B cell (primary cell): ENCODE measurements around the gene NES. TPM values are rescaled to one million over a fixed set of nuclear protein-coding genes. Genes with fewer than 3 reads are reported as not detected.

ENCODE experiments used
- ATAC-seq: fragments of 200-7000 bp; cut with Tn5 transposase; one replicate; pipeline ENCODE4 v1.10.0; 2021; ENCODE audit warnings: low read depth, mild to moderate bottlenecking, moderate number of reproducible peaks, moderate library complexity
- CTCF ChIA-PET: fragments of 350-600 bp; sonication (Branson Sonifier 250); formaldehyde crosslinking; loops from one replicate; lab custom pipeline; 2021; ENCODE audit warnings: antibody characterized with exemption, inconsistent platforms; lab: Charles Lee
- POLR2A ChIA-PET: fragments of 350-600 bp; sonication (Branson Sonifier 250); formaldehyde crosslinking; loops from one replicate; lab custom pipeline; 2021; ENCODE audit warnings: antibody characterized with exemption; lab: Charles Lee
- DNase-seq: peaks from one replicate; pipeline ENCODE4 v3.0.0; 2013
- H2AFZ ChIP-seq: 2 replicates; pipeline ENCODE4 v1.6.1; 2012; ENCODE audit warnings: mild to moderate bottlenecking, low read depth, low read length; ENCODE audit not compliant: insufficient read depth, poor library complexity, severe bottlenecking
- H3K27ac ChIP-seq, 2 donors: 1 replicate in 1 of 2; 2 replicates in 1 of 2; pipeline ENCODE4 v1.5.1; 2012 to 2013; ENCODE audit warnings: low read length in 2 of 2, mild to moderate bottlenecking in 2 of 2, moderate library complexity in 1 of 2
- H3K27me3 ChIP-seq, 4 experiments: fragments of 200-600 bp in 1 of 4; sonication (generic) in 1 of 4; replicated peaks in 1 of 4; 1 replicate in 2 of 4; 2 replicates in 2 of 4; pipeline versions ENCODE4 v1.6.1 to v1.7.0; 2013 to 2016; ENCODE audit warnings: low read length in 3 of 4, mild to moderate bottlenecking in 2 of 4, mixed read lengths in 1 of 4, moderate library complexity in 1 of 4; ENCODE audit not compliant: insufficient read depth in 4 of 4, control insufficient read depth in 3 of 4; ENCODE audit errors: control extremely low read depth in 1 of 4
- H3K36me3 ChIP-seq, 2 experiments: replicated peaks in 1 of 2; 1 replicate in 1 of 2; 2 replicates in 1 of 2; pipeline versions ENCODE4 v1.6.1 to v1.7.1; 2013; ENCODE audit warnings: low read length in 1 of 2; ENCODE audit not compliant: insufficient read depth in 2 of 2, control insufficient read depth in 1 of 2; ENCODE audit errors: control extremely low read depth in 1 of 2, extremely low read depth in 1 of 2
- H3K4me1 ChIP-seq, 2 donors: fragments of 200-600 bp in 1 of 2; sonication (generic) in 1 of 2; 1 replicate in 1 of 2; 2 replicates in 1 of 2; pipeline versions ENCODE4 v1.5.1 to v1.6.1; 2013 to 2017; ENCODE audit warnings: low read length in 2 of 2; ENCODE audit not compliant: control insufficient read depth in 2 of 2, insufficient read depth in 2 of 2
- H3K4me2 ChIP-seq: replicated peaks from 2 replicates; pipeline ENCODE3; 2012; ENCODE audit warnings: mild to moderate bottlenecking, low read depth, low read length; ENCODE audit not compliant: poor library complexity, severe bottlenecking
- H3K4me3 ChIP-seq, 5 experiments: fragments of 200-600 bp in 1 of 5; sonication (generic) in 1 of 5; 1 replicate in 3 of 5; 2 replicates in 2 of 5; pipeline versions ENCODE4 v1.5.1 to v1.7.0; 2011 to 2016; ENCODE audit warnings: low read length in 4 of 5, mild to moderate bottlenecking in 4 of 5, low read depth in 2 of 5, control low read depth in 1 of 5, moderate library complexity in 1 of 5; ENCODE audit not compliant: insufficient read depth in 1 of 5; ENCODE audit errors: control extremely low read depth in 1 of 5, extremely low read depth in 1 of 5
- H3K79me2 ChIP-seq: fragments of 200-600 bp; sonication (generic); one replicate; pipeline ENCODE4 v1.6.0; 2016; ENCODE audit warnings: low read length; ENCODE audit not compliant: control insufficient read depth, insufficient read depth
- H3K9ac ChIP-seq: fragments of 200-600 bp; sonication (generic); 2 replicates; pipeline ENCODE4 v1.6.1; 2017; ENCODE audit warnings: mild to moderate bottlenecking, low read length, moderate library complexity
- H3K9me3 ChIP-seq, 3 donors: one replicate each; pipeline versions ENCODE4 v1.6.1 to v1.7.1; 2013; ENCODE audit warnings: low read length in 2 of 3; ENCODE audit not compliant: control insufficient read depth in 2 of 3, insufficient read depth in 1 of 3; ENCODE audit errors: control extremely low read depth in 1 of 3
- H4K20me1 ChIP-seq: 2 replicates; pipeline ENCODE4 v1.6.0; 2012; ENCODE audit warnings: mild to moderate bottlenecking, low read length; ENCODE audit not compliant: insufficient read depth, control insufficient read depth, poor library complexity, severe bottlenecking
- H3K27ac Mint-ChIP-seq: one replicate; pipeline ENCODE4 v1.8.0; 2021; ENCODE audit warnings: mixed read lengths
- H3K27me3 Mint-ChIP-seq: one replicate; pipeline ENCODE4 v1.8.0; 2021; ENCODE audit warnings: mixed read lengths
- H3K4me1 Mint-ChIP-seq: one replicate; pipeline ENCODE4 v1.8.0; 2021; ENCODE audit warnings: mixed read lengths
- H3K4me3 Mint-ChIP-seq: one replicate; pipeline ENCODE4 v1.8.0; 2021; ENCODE audit warnings: mixed read lengths
- H3K9me3 Mint-ChIP-seq: one replicate; pipeline ENCODE4 v1.8.0; 2022; ENCODE audit warnings: mixed read lengths; ENCODE audit not compliant: insufficient read depth
- EZH2 ChIP-seq: IDR thresholded peaks from 2 replicates; pipeline ENCODE4 v1.6.1; 2012; ENCODE audit warnings: borderline replicate concordance, low read depth, mild to moderate bottlenecking, moderate library complexity, low read length; ENCODE audit not compliant: insufficient read depth, poor library complexity, severe bottlenecking
- WGBS: methylation state at CpG from one replicate; pipeline ENCODE4 v1.1.5; 2013; ENCODE audit warnings: missing lambda C conversion rate; ENCODE audit not compliant: insufficient coverage; 5-methylcytosine and 5-hydroxymethylcytosine counted together
- intact Hi-C: fragments of 100-400 bp; cut with micrococcal nuclease; formaldehyde crosslinking; loops from one replicate; pipeline ENCODE4 v1.10.0; 2022
- polyA plus RNA-seq: library from polyadenylated mRNA; depleted of rRNA; stranded (reverse); fragments of >200 nt; gene quantifications from 2 replicates; pipeline ENCODE4 v1.2.3, GENCODE V29; 2012
- total RNA-seq, 2 donors: library from RNA; stranded (reverse); fragments of 120-200 nt in 1 of 2; gene quantifications; 1 replicate in 1 of 2; 2 replicates in 1 of 2; pipeline versions ENCODE4 v1.2.3 to v1.2.4, GENCODE V29; 2013 to 2022
- TF ChIP-seq, protein P1 (sequence below): fragments of 200-600 bp; IDR thresholded peaks from one replicate; pipeline ENCODE4 v1.8.0; 2022; ENCODE audit warnings: antibody characterized with exemption, mild to moderate bottlenecking

NES gene
- total and polyA plus RNA-seq, 2 donors (not counting 1 experiment from before 2014, with no cell fraction given): 0.05 TPM; not detected in 1

DNA sequence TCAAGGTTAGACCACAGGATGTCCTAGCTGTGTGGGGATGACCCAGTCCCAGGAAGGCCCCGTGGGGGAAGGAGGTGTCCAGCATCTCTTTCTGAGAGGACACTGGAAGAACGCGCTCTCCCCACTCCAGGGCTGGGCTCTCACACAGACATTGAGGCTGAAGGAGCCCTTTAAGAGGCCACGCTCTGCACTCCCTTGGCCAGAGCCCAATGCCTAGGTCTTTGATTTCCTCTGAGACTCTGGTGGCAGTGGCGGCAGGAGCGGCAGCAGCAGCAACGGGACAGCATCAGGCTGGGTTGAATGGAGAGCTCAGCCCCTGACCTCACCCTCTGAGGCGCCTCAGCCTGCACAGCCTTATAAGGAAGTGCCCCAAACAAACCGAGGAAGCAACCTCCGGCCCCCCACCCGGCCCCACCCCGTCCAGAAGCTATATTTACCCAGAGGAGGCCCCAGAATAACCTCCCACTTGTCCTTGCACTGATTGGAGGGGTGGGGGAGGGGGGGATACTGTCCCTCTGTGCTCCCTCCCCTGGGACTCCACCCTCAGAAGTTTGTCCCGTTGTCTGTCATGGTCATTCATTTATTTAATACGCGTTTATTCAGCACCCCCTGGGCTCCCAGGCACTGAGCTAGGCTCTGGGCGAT, 12.3 kb downstream of the NES start:
- H3K27me3 Mint-ChIP-seq: no peaks in the 10 kb centered on the region
- H3K4me1 Mint-ChIP-seq: peaks cover 67% of the 10 kb centered on the region
- POLR2A ChIA-PET: no interaction called here
- H3K79me2 ChIP-seq: no peaks in the 10 kb centered on the region
- no peak for TF ChIP-seq EZH2
- TF ChIP-seq, protein P1, sequence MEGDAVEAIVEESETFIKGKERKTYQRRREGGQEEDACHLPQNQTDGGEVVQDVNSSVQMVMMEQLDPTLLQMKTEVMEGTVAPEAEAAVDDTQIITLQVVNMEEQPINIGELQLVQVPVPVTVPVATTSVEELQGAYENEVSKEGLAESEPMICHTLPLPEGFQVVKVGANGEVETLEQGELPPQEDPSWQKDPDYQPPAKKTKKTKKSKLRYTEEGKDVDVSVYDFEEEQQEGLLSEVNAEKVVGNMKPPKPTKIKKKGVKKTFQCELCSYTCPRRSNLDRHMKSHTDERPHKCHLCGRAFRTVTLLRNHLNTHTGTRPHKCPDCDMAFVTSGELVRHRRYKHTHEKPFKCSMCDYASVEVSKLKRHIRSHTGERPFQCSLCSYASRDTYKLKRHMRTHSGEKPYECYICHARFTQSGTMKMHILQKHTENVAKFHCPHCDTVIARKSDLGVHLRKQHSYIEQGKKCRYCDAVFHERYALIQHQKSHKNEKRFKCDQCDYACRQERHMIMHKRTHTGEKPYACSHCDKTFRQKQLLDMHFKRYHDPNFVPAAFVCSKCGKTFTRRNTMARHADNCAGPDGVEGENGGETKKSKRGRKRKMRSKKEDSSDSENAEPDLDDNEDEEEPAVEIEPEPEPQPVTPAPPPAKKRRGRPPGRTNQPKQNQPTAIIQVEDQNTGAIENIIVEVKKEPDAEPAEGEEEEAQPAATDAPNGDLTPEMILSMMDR: no peak
- peaks cover 54 to 62% of the 10 kb centered on the region in 2 donors for H3K4me1 ChIP-seq
- H3K27me3 ChIP-seq: no peaks in the 10 kb centered on the region
- peak overlapping the region; percentile 76 for H3K4me2 ChIP-seq
- H3K4me3 Mint-ChIP-seq: peak overlapping the region; percentile 55
- peak overlapping the region in 2 of 5 experiments; percentile 20 to 51 for H3K4me3 ChIP-seq
- peak overlapping the region; percentile 46 for H2AFZ ChIP-seq
- H3K27ac ChIP-seq: no peak overlapping the region
- WGBS: 43% methylated on average over 11 of the region's 16 CpGs
- CTCF ChIA-PET: interaction anchor here (0.8 to 2.4 kb wide), 7 partner anchors 11 to 280 kb away, joined by 3 to 14 read pairs (median 4); no protein-coding TSS in a partner anchor
- no peaks in the 10 kb centered on the region for H3K9me3 Mint-ChIP-seq
- peak overlapping the region; percentile 44 for H3K9ac ChIP-seq
- peak overlapping the region; percentile 53 for H3K27ac Mint-ChIP-seq
- H4K20me1 ChIP-seq: no peaks in the 10 kb centered on the region
- H3K36me3 ChIP-seq: no peaks in the 10 kb centered on the region
- peak; percentile 50 for DNase-seq
- peak; percentile 39 for ATAC-seq
- intact Hi-C loops: no loop called here
- peaks cover 0 to 3% (median 0%) of the 10 kb centered on the region in 3 donors for H3K9me3 ChIP-seq
